Activated CD8-positive, alpha-beta T cell treated with anti-CD3 and anti-CD28 coated beads for 36 hours (primary cell): Measurements from ENCODE around the gene PIEZO1. TPM values are rescaled to one million over a fixed set of nuclear protein-coding genes. Genes with fewer than 3 reads are reported as not detected.

Experiments
- ATAC-seq: fragments of 200-7000 bp; cut with Tn5 transposase; one replicate; pipeline ENCODE4 v1.10.0; 2021; ENCODE audit warnings: mild to moderate bottlenecking, moderate library complexity
- CTCF ChIA-PET: fragments of 350-600 bp; sonication (Branson Sonifier 250); formaldehyde crosslinking; loops from one replicate; lab custom pipeline; 2021; ENCODE audit warnings: antibody characterized with exemption; lab: Charles Lee
- POLR2A ChIA-PET: fragments of 350-600 bp; sonication (Branson Sonifier 250); formaldehyde crosslinking; loops from one replicate; lab custom pipeline; 2021; ENCODE audit warnings: antibody characterized with exemption; lab: Charles Lee
- DNase-seq: peaks from one replicate; pipeline ENCODE4 v3.0.0-alpha.2; 2020
- H3K27ac Mint-ChIP-seq: one replicate; pipeline ENCODE4 v1.8.0; 2021; ENCODE audit warnings: mild to moderate bottlenecking, mixed read lengths
- H3K27me3 Mint-ChIP-seq: one replicate; pipeline ENCODE4 v1.8.0; 2021; ENCODE audit warnings: mixed read lengths
- H3K36me3 Mint-ChIP-seq: one replicate; pipeline ENCODE4 v1.8.0; 2021; ENCODE audit warnings: low read depth, mixed read lengths
- H3K4me1 Mint-ChIP-seq: one replicate; pipeline ENCODE4 v1.8.0; 2021; ENCODE audit warnings: low read depth, mixed read lengths
- H3K4me3 Mint-ChIP-seq: one replicate; pipeline ENCODE4 v1.8.0; 2021; ENCODE audit warnings: mild to moderate bottlenecking, moderate library complexity, mixed read lengths
- H3K9me3 Mint-ChIP-seq: one replicate; pipeline ENCODE4 v1.8.0; 2021; ENCODE audit warnings: mixed read lengths
- intact Hi-C: fragments of 100-400 bp; cut with micrococcal nuclease; formaldehyde crosslinking; loops from one replicate; pipeline ENCODE4 v1.10.0; 2022
- total RNA-seq, 2 experiments: library from RNA; stranded (reverse); gene quantifications; one replicate each; pipeline ENCODE4 v1.2.3, GENCODE V29; 2021
- TF ChIP-seq, protein P1 (sequence below): fragments of 200-600 bp; IDR thresholded peaks from one replicate; pipeline ENCODE4 v1.8.0; 2022; ENCODE audit warnings: antibody characterized with exemption, mild to moderate bottlenecking

Gene PIEZO1
- total RNA-seq, 2 experiments from 2014 or later = 87.7 to 91.8 TPM

DNA sequence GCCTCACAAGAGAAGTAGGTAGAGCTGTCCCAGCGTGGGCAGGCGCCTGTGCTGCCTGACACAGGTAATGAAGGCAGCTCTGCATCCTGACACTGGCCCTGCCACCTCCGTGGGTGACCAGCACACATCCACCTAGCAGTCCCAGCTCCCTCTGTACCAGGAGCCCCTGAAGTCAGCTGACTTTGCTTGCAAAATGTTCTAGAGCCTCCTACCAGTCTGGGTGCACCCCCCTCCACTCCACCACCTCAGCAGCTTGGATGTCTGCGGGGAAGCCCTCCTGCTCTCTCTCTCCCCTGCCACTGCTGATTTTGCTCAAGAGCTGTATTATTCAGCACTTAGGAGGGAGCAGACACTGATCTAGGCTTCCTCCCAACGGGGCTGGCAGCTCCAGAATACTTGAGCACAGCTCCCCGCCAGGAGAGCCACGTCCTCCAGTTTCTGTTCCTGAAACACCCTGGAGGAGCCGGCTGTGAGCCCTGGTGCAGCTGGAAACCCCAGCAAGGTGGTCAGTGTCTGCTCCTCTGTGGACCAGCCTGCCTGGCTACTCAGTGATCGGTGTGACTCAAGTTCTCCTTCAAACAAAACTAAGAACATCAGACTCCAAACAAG, 79.8 kb downstream of the PIEZO1 start:
- H3K9me3 Mint-ChIP-seq = no peaks in the 10 kb centered on the region
- peak overlapping the region; percentile 94 for H3K4me3 Mint-ChIP-seq
- DNase-seq (peak; percentile 57), ATAC-seq (no peak)
- peak overlapping the region; percentile 92 for H3K27ac Mint-ChIP-seq
- peaks cover 41% of the 10 kb centered on the region for H3K4me1 Mint-ChIP-seq
- TF ChIP-seq, protein P1, sequence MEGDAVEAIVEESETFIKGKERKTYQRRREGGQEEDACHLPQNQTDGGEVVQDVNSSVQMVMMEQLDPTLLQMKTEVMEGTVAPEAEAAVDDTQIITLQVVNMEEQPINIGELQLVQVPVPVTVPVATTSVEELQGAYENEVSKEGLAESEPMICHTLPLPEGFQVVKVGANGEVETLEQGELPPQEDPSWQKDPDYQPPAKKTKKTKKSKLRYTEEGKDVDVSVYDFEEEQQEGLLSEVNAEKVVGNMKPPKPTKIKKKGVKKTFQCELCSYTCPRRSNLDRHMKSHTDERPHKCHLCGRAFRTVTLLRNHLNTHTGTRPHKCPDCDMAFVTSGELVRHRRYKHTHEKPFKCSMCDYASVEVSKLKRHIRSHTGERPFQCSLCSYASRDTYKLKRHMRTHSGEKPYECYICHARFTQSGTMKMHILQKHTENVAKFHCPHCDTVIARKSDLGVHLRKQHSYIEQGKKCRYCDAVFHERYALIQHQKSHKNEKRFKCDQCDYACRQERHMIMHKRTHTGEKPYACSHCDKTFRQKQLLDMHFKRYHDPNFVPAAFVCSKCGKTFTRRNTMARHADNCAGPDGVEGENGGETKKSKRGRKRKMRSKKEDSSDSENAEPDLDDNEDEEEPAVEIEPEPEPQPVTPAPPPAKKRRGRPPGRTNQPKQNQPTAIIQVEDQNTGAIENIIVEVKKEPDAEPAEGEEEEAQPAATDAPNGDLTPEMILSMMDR = no peak
- ChIA-PET CTCF (interaction anchor here (0.9 to 4.2 kb wide), 7 partner anchors 20 to 152 kb away, joined by 3 to 16 read pairs (median 4); partner anchors contain the start of genes GALNS, SNAI3 and TRAPPC2L), POLR2A (interaction anchor here (0.8 to 8.0 kb wide), 10 partner anchors 13 to 253 kb away, joined by 3 to 61 read pairs (median 4); partner anchors contain the start of gene SNAI3)
- intact Hi-C loops = no loop called here
- H3K36me3 Mint-ChIP-seq = peaks cover 22% of the 10 kb centered on the region
- H3K27me3 Mint-ChIP-seq = no peaks in the 10 kb centered on the region

DNA sequence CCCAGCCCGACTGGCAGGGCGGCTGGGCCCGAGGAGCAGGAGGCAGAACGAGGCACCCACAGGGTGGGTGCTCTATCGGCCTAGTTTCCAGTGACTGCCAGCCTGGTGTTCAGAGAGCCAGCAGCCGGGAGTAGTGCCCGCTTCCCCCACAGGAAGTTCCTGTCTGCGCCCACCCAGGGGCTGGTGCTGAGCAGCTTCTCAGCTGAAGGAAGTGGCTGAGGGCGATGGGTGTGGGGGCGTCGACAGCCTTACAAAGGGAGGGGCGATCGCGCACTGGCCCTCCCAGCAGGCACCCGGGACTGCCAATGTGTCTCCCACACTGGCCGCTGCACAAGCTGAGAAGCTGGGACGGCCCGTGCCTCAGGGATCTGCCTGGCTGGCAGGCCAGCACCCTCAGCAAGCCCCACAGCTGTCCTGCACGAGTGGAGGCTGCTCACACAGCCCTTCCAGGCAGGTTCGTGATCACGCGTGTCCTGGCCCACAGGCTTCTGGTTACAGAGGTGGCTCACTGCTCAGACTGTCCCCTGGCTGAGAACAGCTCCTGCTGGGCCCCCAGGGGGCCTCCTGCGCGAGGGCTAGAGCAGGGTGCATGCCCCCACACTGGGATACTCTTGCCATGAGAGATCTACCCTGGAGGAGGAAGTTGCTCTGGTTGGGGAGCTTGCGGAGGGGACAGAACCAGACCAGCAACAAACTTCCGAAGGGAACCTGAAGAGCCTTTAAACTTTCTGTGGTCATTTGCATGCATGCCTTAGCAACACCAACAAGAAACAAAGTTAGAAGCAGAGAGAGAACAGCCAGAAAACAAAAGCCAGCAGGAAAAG, 81.3 kb downstream of the PIEZO1 start:
- ATAC-seq (peak; percentile 50), DNase-seq (peak; percentile 94)
- ChIA-PET CTCF (interaction anchor here (0.9 to 4.2 kb wide), 8 partner anchors 18 to 537 kb away, joined by 3 to 16 read pairs (median 4); partner anchors contain the start of genes GALNS, SNAI3 and TRAPPC2L), POLR2A (interaction anchor here (1.1 to 8.0 kb wide), 8 partner anchors 11 to 133 kb away, joined by 4 to 61 read pairs (median 5); partner anchors contain the start of genes SNAI3 and ZC3H18)
- H3K27ac Mint-ChIP-seq = peak overlapping the region; percentile 97
- intact Hi-C loops = no loop called here
- no peaks in the 10 kb centered on the region for H3K9me3 Mint-ChIP-seq
- H3K27me3 Mint-ChIP-seq = no peaks in the 10 kb centered on the region
- H3K4me3 Mint-ChIP-seq = peak overlapping the region; percentile 94
- TF ChIP-seq, protein P1 = no peak
- H3K36me3 Mint-ChIP-seq = peaks cover 29% of the 10 kb centered on the region
- H3K4me1 Mint-ChIP-seq = peaks cover 52% of the 10 kb centered on the region

- Mint-ChIP-seq H3K9me3 (no peaks in the 10 kb centered on the region), H3K27me3 (no peaks in the 10 kb centered on the region), H3K36me3 (peaks cover 38% of the 10 kb centered on the region), H3K27ac (peak overlapping the region; percentile 97), H3K4me1 (peaks cover 58% of the 10 kb centered on the region), H3K4me3 (peak overlapping the region; percentile 94)
- ChIA-PET CTCF (interaction anchor here (0.8 to 4.2 kb wide), 9 partner anchors 15 to 97 kb away, joined by 3 to 16 read pairs (median 4); partner anchors contain the start of gene SNAI3), POLR2A (interaction anchor here (0.8 to 8.0 kb wide), 15 partner anchors 9 to 396 kb away, joined by 3 to 61 read pairs (median 4); partner anchors contain the start of genes MVD and SNAI3)
- TF ChIP-seq, protein P1 = no peak
- intact Hi-C loops = no loop called here
- peak; percentile 49 for DNase-seq
- ATAC-seq = no peak
Measured at GRCh38 chr16:88702371-88703210, 82.4 kb downstream of the PIEZO1 start.

DNA sequence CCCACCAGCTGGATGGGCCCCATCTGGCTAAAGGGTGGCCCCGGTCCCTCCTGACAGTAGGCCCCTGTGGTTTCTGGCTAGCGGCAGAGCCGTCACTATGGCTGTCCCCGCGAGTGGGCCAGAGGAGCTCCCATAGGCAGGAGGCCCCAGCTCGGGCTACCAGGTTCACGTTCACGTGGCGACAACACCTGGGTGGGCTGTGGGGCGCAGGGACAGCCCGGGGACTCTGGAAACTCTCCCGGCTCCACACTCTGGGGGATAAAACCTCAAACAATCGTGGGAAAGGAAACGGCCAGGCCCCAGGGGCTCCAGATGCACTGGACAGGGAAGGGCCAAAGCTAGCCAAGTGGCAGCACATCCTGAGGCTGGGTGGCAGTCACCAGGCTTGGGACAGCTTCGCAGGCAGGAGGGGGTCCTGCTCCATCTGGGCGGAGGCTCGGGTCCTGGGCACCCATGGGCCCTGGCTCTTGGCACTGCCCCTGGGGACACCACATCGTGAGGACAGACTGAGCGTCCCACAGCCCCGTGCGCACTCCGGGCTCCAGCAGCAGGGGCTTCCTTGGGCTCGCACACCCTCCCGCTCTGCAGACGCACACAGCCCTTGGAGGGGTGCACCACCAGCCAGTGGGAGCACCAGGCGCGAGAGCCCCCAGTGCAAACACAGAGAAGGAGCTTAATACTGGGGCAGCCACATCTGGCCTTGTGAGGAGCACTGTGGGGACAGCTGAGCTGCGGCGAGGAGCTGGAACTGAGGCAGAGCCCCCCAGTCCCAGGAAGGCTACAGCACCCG, 83.2 kb downstream of the PIEZO1 start:
- peak overlapping the region; percentile 94 for H3K4me3 Mint-ChIP-seq
- no peaks in the 10 kb centered on the region for H3K9me3 Mint-ChIP-seq
- peak overlapping the region; percentile 97 for H3K27ac Mint-ChIP-seq
- no peak for ATAC-seq
- intact Hi-C loops = no loop called here
- peaks cover 52% of the 10 kb centered on the region for H3K4me1 Mint-ChIP-seq
- TF ChIP-seq, protein P1 = peak; percentile 13
- DNase-seq = peak; percentile 33
- CTCF ChIA-PET = interaction anchor here (0.8 to 4.2 kb wide), 13 partner anchors 14 to 156 kb away, joined by 3 to 16 read pairs (median 4); partner anchors contain the start of gene SNAI3
- no peaks in the 10 kb centered on the region for H3K27me3 Mint-ChIP-seq
- POLR2A ChIA-PET = interaction anchor here (0.8 to 8.0 kb wide), 16 partner anchors 9 to 396 kb away, joined by 3 to 61 read pairs (median 4); partner anchors contain the start of genes MVD and SNAI3
- H3K36me3 Mint-ChIP-seq = peaks cover 39% of the 10 kb centered on the region
